ENCODE data around the gene DDR1.

GRCh38 chr6:30894935-30895334 lies 10.6 kb downstream of the DDR1 start:
- TF ChIP-seq CTCF (conservative IDR thresholded peaks at IDR 0.05 in 1 of 2, IDR thresholded peaks at IDR 0.05 in 1 of 2; ENCODE audit: extremely low read depth in 1 of 2, insufficient read depth in 1 of 2, low read depth in 1 of 2, low read length in 2 of 2) (no peak), EZH2 (IDR thresholded peaks at IDR 0.05; ENCODE audit: borderline replicate concordance, low read length) (no peak)
